Measurements from ENCODE around the gene TMCC1. TPM values are rescaled to one million over a fixed set of nuclear protein-coding genes. Genes with fewer than 3 reads are reported as not detected.

TMCC1 gene
- total RNA-seq, 1 donor from 2014 or later: 25.9 TPM

- POLR2A ChIA-PET: no interaction called here
- Mint-ChIP-seq H3K4me3 (no peak overlapping the region), H3K36me3 (ENCODE audit: low read depth) (peaks cover 38% of the 10 kb centered on the region), H3K27me3 (no peaks in the 10 kb centered on the region), H3K27ac (no peak overlapping the region), H3K4me1 (peaks cover 10% of the 10 kb centered on the region), H3K9me3 (no peaks in the 10 kb centered on the region)
- intact Hi-C loops (cut with micrococcal nuclease): no loop called here
- ATAC-seq (ENCODE audit: low read depth): no peak
- CTCF ChIA-PET: interaction anchor here (1.0 kb wide), 1 partner anchor 365 kb away, joined by 3 read pairs; no protein-coding TSS in a partner anchor
- TF ChIP-seq CTCF (IDR thresholded peaks at IDR 0.05): no peak
- no peak for DNase-seq
These were observed 38.2 kb downstream of the TMCC1 start for GRCh38 chr3:129855170-129855831.

DNA sequence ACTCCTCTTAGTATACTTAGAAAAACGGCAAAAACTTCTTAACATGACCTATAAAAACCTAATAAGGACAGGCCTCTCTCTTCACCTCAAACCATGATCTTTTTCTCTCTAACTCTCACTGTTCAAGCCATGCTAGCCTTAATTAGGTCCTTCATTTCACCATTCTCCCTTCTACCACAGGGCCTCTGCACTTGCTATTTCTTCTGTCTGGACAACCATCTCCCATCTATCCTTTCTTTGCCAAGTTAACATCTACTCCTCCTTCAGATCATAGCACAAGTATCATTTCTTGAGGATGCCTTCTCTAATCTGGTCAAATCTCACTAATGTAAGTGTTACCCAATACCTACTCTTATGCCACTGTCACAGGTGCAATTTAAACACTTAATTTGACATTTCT is 39.1 kb downstream of the TMCC1 start:
- intact Hi-C loops (cut with micrococcal nuclease): no loop called here
- H3K36me3 Mint-ChIP-seq (ENCODE audit: low read depth): peaks cover 38% of the 10 kb centered on the region

GRCh38 chr3:129845956-129846355 is 47.6 kb downstream of the TMCC1 start:
- ChIA-PET POLR2A (no interaction called here), CTCF (no interaction called here)
- no peak for ATAC-seq (ENCODE audit: low read depth)
- DNase-seq: no peak
- Mint-ChIP-seq H3K4me3 (no peak overlapping the region), H3K4me1 (peaks cover 4% of the 10 kb centered on the region), H3K27ac (no peak overlapping the region), H3K9me3 (no peaks in the 10 kb centered on the region), H3K36me3 (ENCODE audit: low read depth) (peaks cover 32% of the 10 kb centered on the region), H3K27me3 (no peaks in the 10 kb centered on the region)
- intact Hi-C loops (cut with micrococcal nuclease): no loop called here
- TF ChIP-seq CTCF (IDR thresholded peaks at IDR 0.05): no peak

More for the DNA sequence above, 39.1 kb downstream of the TMCC1 start:
- TF ChIP-seq CTCF (IDR thresholded peaks at IDR 0.05): no peak
- DNase-seq (no peak), ATAC-seq (ENCODE audit: low read depth) (no peak)
- no peak overlapping the region for H3K27ac Mint-ChIP-seq
- H3K27me3 Mint-ChIP-seq: no peaks in the 10 kb centered on the region
- no peaks in the 10 kb centered on the region for H3K9me3 Mint-ChIP-seq
- ChIA-PET POLR2A (no interaction called here), CTCF (interaction anchor here (1.0 kb wide), 1 partner anchor 364 kb away, joined by 3 read pairs; no protein-coding TSS in a partner anchor)
- H3K4me1 Mint-ChIP-seq: peaks cover 10% of the 10 kb centered on the region
- H3K4me3 Mint-ChIP-seq: no peak overlapping the region

DNA sequence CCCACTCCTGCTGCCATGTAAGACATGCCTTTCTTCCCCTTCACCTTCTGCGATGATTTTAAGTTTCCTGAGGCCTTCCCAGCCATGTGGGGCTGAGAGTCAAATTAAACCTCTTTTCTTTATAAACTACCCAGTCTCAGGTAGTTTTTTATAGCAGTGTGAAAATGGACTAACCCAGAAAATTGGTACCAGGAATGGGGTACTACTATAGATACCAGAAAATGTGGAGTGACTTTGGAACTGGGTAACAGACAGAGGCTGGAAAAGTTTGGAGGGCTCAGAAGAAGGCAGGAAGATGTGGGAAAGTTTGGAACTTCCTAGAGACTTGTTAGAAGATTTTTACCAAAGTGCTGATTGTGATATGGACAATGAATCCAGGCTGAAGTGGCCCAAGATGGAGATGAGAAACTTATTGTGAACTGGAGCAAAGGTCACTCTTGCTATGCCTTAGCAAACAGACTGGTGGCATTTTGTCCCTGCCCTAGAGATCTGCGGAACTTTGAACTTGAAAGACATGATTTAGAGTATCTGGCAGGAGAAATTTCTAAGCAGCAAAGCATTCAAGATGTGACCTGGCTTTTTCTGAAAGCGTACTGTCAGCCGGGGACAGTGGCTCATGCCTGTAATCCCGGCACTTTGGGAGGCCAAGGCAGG is 52.7 kb downstream of the TMCC1 start:
- POLR2A ChIA-PET: interaction anchor here (0.6 kb wide), 1 partner anchor 930 kb away, joined by 3 read pairs; no protein-coding TSS in a partner anchor
- Mint-ChIP-seq H3K36me3 (ENCODE audit: low read depth) (peaks cover 17% of the 10 kb centered on the region), H3K27ac (no peak overlapping the region), H3K9me3 (no peaks in the 10 kb centered on the region), H3K27me3 (no peaks in the 10 kb centered on the region), H3K4me3 (no peak overlapping the region), H3K4me1 (peaks cover 4% of the 10 kb centered on the region)
- no peak for ATAC-seq (ENCODE audit: low read depth)
- CTCF ChIA-PET: no interaction called here
- no peak for DNase-seq
- intact Hi-C loops (cut with micrococcal nuclease): no loop called here
- TF ChIP-seq CTCF (IDR thresholded peaks at IDR 0.05): no peak

- TF ChIP-seq CTCF (IDR thresholded peaks at IDR 0.05): no peak
- ATAC-seq (ENCODE audit: low read depth): no peak
- ChIA-PET CTCF (no interaction called here), POLR2A (no interaction called here)
- Mint-ChIP-seq H3K27me3 (no peaks in the 10 kb centered on the region), H3K4me1 (no peaks in the 10 kb centered on the region), H3K9me3 (no peaks in the 10 kb centered on the region), H3K36me3 (ENCODE audit: low read depth) (peaks cover 15% of the 10 kb centered on the region), H3K27ac (no peak overlapping the region), H3K4me3 (no peak overlapping the region)
- DNase-seq: no peak
- intact Hi-C loops (cut with micrococcal nuclease): no loop called here
These were observed 55.4 kb downstream of the TMCC1 start for GRCh38 chr3:129838086-129838485.

All from activated B cell treated with CpG ODN at 0.5 μM for 24 hours (primary cell).